ENCODE measurements around the gene CLASP1. TPM values are rescaled to one million over a fixed set of nuclear protein-coding genes. Genes with fewer than 3 reads are reported as not detected.
"Not testable (repeated sequence)": the region's sequence is repeated elsewhere in the genome, so short reads cannot be mapped to it uniquely, and the experiment has no call there.

CLASP1 gene
- total and polyA plus RNA-seq, 2 experiments from 2014 or later, result 20.1 to 37.4 TPM

DNA sequence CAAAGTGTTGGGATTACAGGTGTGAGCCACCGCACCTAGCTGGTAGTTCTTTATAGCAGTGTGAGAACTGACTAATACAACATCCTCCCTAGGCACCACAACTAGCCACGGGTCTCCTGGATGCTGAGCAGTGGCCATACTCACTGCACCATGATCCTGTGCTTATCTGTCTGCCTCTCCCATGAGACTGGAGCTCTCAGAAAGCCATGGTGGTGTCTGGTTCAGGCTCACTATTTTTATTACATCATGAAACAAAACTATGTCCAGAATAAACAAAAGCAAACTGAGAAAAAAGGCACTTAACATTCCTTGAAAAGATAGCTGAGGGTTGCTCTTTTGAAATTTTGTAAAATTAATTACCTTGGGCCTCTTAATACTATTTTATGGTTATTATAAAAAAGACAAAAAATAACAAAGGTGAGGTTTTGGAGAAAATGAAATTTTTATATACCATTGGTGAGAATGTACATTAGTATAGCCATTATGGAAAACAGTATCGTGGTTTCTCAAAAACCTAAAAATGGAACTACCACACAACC, 273.6 kb downstream of the CLASP1 start:
- H3F3A ChIP-seq (ENCODE audit: insufficient read depth), result 0 out of 2 replicates have a peak, but pooled peaks cover 12% of the 10 kb centered on the region
- no peak overlapping the region for H3K27ac ChIP-seq
- no peaks in the 10 kb centered on the region for H3K27me3 ChIP-seq (replicated peaks; ENCODE audit: insufficient read depth)
- no peak overlapping the region for H3K4me3 ChIP-seq
- no peak for TF ChIP-seq EZH2 (IDR thresholded peaks at IDR 0.05; ENCODE audit: insufficient read depth, poor library complexity, severe bottlenecking)
- no peak for TF ChIP-seq EZH2phosphoT487 (IDR thresholded peaks at IDR 0.05; ENCODE audit: insufficient read depth, low read depth)
- peaks cover 39% of the 10 kb centered on the region for H3K36me3 ChIP-seq (ENCODE audit: low read depth)
- no peaks in the 10 kb centered on the region for H3K4me1 ChIP-seq (ENCODE audit: insufficient read depth)
- no peaks in the 10 kb centered on the region for H3K9me2 ChIP-seq (ENCODE audit: insufficient read depth)
- no peak overlapping the region for H3K4me2 ChIP-seq (ENCODE audit: unreplicated experiment)
- H2AFZ ChIP-seq, result no peak overlapping the region
- no peaks in the 10 kb centered on the region for H3K9me3 ChIP-seq (ENCODE audit: low read depth)
- WGBS, 2 experiments (ENCODE audit: low coverage in 1 of 2, low lambda C conversion rate in 2 of 2, missing lambda C conversion rate in 2 of 2), result 98 to 99% methylated on average over 3 of the region's 3 CpGs
- DNase-seq, result no peak
- in situ Hi-C loops (cut with MboI), result loop anchor here (25.0 kb wide), 1 partner anchor 337 kb away; no protein-coding TSS in a partner anchor
- no peaks in the 10 kb centered on the region for H3K79me2 ChIP-seq (ENCODE audit: insufficient read depth)
- H3K9ac ChIP-seq, result no peak overlapping the region
- H4K20me1 ChIP-seq (ENCODE audit: insufficient read depth), result no peaks in the 10 kb centered on the region

GRCh38 chr2:121374412-121375075, 274.7 kb downstream of the CLASP1 start:
- peaks cover 12% of the 10 kb centered on the region; the same call in 1 of the 2 replicates for H3F3A ChIP-seq (ENCODE audit: insufficient read depth)

DNA sequence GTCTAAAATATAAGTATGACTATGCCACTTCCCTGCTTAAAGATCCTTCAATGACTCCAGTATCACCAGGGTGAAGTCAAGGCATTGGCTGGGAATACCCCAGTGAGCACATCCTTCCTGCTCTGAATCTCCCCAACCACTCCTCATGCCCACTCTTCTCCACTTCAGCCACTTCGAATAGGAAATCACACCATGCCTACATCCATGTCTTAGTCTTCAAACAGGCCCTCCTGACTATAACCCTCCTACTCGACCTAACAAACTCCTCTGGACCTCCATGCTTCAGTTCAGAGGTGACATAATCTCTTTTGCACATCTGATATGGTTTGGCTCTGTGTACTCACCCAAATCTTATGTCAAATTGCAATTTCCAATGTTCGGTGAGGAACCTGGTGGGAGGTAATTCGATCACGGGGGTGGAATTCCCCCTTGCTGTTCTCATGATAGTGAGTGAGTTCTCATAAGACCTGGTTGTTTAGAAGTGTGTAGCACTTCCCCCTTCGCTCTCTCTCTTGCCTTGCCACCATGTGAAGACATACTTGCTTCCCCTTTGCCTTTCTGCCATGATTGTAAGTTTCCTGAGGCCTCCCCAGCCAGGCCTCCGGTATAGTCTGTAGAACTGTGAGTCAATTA, 276.4 kb downstream of the CLASP1 start:
- H3K9me3 ChIP-seq (ENCODE audit: low read depth), result no peaks in the 10 kb centered on the region
- H3K4me1 ChIP-seq (ENCODE audit: insufficient read depth), result peaks cover 16% of the 10 kb centered on the region; the same call in 1 of the 2 replicates
- H3K9ac ChIP-seq, result no peak overlapping the region
- no peak overlapping the region for H2AFZ ChIP-seq
- H4K20me1 ChIP-seq (ENCODE audit: insufficient read depth), result no peaks in the 10 kb centered on the region
- in situ Hi-C loops (cut with MboI), result loop anchor here (25.0 kb wide), 1 partner anchor 686 kb away; no protein-coding TSS in a partner anchor
- H3K9me2 ChIP-seq (ENCODE audit: insufficient read depth), result no peaks in the 10 kb centered on the region
- no peaks in the 10 kb centered on the region for H3K79me2 ChIP-seq (ENCODE audit: insufficient read depth)
- peaks cover 28% of the 10 kb centered on the region for H3K36me3 ChIP-seq (ENCODE audit: low read depth)
- no peak overlapping the region for H3K4me3 ChIP-seq
- 89 to 92% methylated on average over 7 of the region's 7 CpGs for WGBS, 2 experiments (ENCODE audit: low coverage in 1 of 2, low lambda C conversion rate in 2 of 2, missing lambda C conversion rate in 2 of 2)
- no peak overlapping the region for H3K27ac ChIP-seq
- no peak for TF ChIP-seq EZH2 (IDR thresholded peaks at IDR 0.05; ENCODE audit: insufficient read depth, poor library complexity, severe bottlenecking)
- H3K27me3 ChIP-seq (replicated peaks; ENCODE audit: insufficient read depth), result no peaks in the 10 kb centered on the region
- H3K4me2 ChIP-seq (ENCODE audit: unreplicated experiment), result no peak overlapping the region
- no peak for DNase-seq
- peaks cover 11% of the 10 kb centered on the region; the same call in 1 of the 2 replicates for H3F3A ChIP-seq (ENCODE audit: insufficient read depth)

More at GRCh38 chr2:121374412-121375075, 274.7 kb downstream of the CLASP1 start:
- not testable (repeated sequence) for H3K79me2 ChIP-seq (ENCODE audit: insufficient read depth); H3K9me2 ChIP-seq (ENCODE audit: insufficient read depth); H3K27me3 ChIP-seq (replicated peaks; ENCODE audit: insufficient read depth); H3K4me2 ChIP-seq (ENCODE audit: unreplicated experiment); H2AFZ ChIP-seq; H3K4me3 ChIP-seq; H3K9me3 ChIP-seq (ENCODE audit: low read depth); H4K20me1 ChIP-seq (ENCODE audit: insufficient read depth); H3K4me1 ChIP-seq (ENCODE audit: insufficient read depth); H3K27ac ChIP-seq; DNase-seq; H3K9ac ChIP-seq
- WGBS, 2 experiments (ENCODE audit: low coverage in 1 of 2, low lambda C conversion rate in 2 of 2, missing lambda C conversion rate in 2 of 2), result 86 to 87% methylated on average over 5 of the region's 5 CpGs
- in situ Hi-C loops (cut with MboI), result loop anchor here (25.0 kb wide), 2 partner anchors 338 to 687 kb away; no protein-coding TSS in a partner anchor
- H3K36me3 ChIP-seq (ENCODE audit: low read depth), result peaks cover 33% of the 10 kb centered on the region

GRCh38 chr2:121372082-121372481, 277.2 kb downstream of the CLASP1 start:
- Histone ChIP-seq H3K4me2 (ENCODE audit: unreplicated experiment) (no peak overlapping the region), H3K9ac (no peak overlapping the region), H3K36me3 (ENCODE audit: low read depth) (peaks cover 22% of the 10 kb centered on the region), H3K4me3 (no peak overlapping the region), H3F3A (ENCODE audit: insufficient read depth) (peaks cover 4% of the 10 kb centered on the region; the same call in 1 of the 2 replicates), H3K27ac (no peak overlapping the region), H4K20me1 (ENCODE audit: insufficient read depth) (no peaks in the 10 kb centered on the region), H3K9me3 (ENCODE audit: low read depth) (no peaks in the 10 kb centered on the region), H3K79me2 (ENCODE audit: insufficient read depth) (no peaks in the 10 kb centered on the region), H3K4me1 (ENCODE audit: insufficient read depth) (peaks cover 16% of the 10 kb centered on the region; the same call in 1 of the 2 replicates), H2AFZ (no peak overlapping the region), H3K9me2 (ENCODE audit: insufficient read depth) (no peaks in the 10 kb centered on the region), H3K27me3 (replicated peaks; ENCODE audit: insufficient read depth) (no peaks in the 10 kb centered on the region)
- in situ Hi-C loops (cut with MboI), result loop anchor here (25.0 kb wide), 1 partner anchor 685 kb away; no protein-coding TSS in a partner anchor
- TF ChIP-seq EZH2phosphoT487 (IDR thresholded peaks at IDR 0.05; ENCODE audit: insufficient read depth, low read depth) (no peak), EZH2 (IDR thresholded peaks at IDR 0.05; ENCODE audit: insufficient read depth, poor library complexity, severe bottlenecking) (no peak)
- DNase-seq, result no peak

Measured in GM23248 (cell line).